IMR-90 (cell line): ENCODE results near the gene EIF4E3. TPM values are rescaled to one million over a fixed set of nuclear protein-coding genes. Genes with fewer than 3 reads are reported as not detected.

Experiments used
- ATAC-seq: fragments of 200-7000 bp; cut with Tn5 transposase; 2 replicates; pipeline ENCODE4 v1.9.1; 2020; ENCODE audit warnings: low read depth, mild to moderate bottlenecking, moderate library complexity
- BruUV-seq: library from RNA; stranded (reverse); fragments of 400-500 nt; replicated peaks from 2 replicates; lab custom pipeline; 2021; lab: Mats Ljungman, UMichigan
- CTCF ChIA-PET: fragments of 300-600 bp; formaldehyde crosslinking; extraction: SDS; loops from one replicate; lab custom pipeline; 2021; ENCODE audit warnings: antibody characterized with exemption; lab: Yijun Ruan, JAX
- POLR2A ChIA-PET: fragments of 300-600 bp; sonication (Branson Sonifier 250); formaldehyde crosslinking; loops from one replicate; lab custom pipeline; 2022; ENCODE audit warnings: antibody characterized with exemption; ENCODE audit not compliant: unreplicated experiment; lab: Charles Lee
- DNase-seq: peaks from one replicate; pipeline ENCODE4 v3.0.0; 2013
- H2AFZ ChIP-seq: replicated peaks from 2 replicates; pipeline ENCODE3; 2013; ENCODE audit warnings: low read length, mild to moderate bottlenecking; ENCODE audit not compliant: poor library complexity
- H2AK5ac ChIP-seq: 2 replicates; pipeline ENCODE4 v1.6.1; 2013; ENCODE audit warnings: low read depth, low read length, inconsistent platforms
- H2AK9ac ChIP-seq: replicated peaks from 2 replicates; pipeline ENCODE3; 2013; ENCODE audit warnings: mild to moderate bottlenecking, low read depth, low read length, moderate library complexity; ENCODE audit not compliant: poor library complexity
- H2BK120ac ChIP-seq: 2 replicates; pipeline ENCODE4 v1.6.1; 2013; ENCODE audit warnings: low read depth, low read length, inconsistent platforms
- H2BK15ac ChIP-seq: 3 replicates; pipeline ENCODE4 v1.6.1; 2013; ENCODE audit warnings: low read depth, low read length, inconsistent platforms
- H2BK20ac ChIP-seq: 2 replicates; pipeline ENCODE4 v1.6.1; 2013; ENCODE audit warnings: low read depth, mild to moderate bottlenecking, inconsistent platforms, low read length, moderate library complexity
- H2BK5ac ChIP-seq: 2 replicates; pipeline ENCODE4 v1.6.1; 2013; ENCODE audit warnings: mild to moderate bottlenecking, low read depth, low read length, inconsistent platforms; ENCODE audit not compliant: poor library complexity, severe bottlenecking
- H3K14ac ChIP-seq: replicated peaks from 2 replicates; pipeline ENCODE4 v1.6.1; 2013; ENCODE audit warnings: low read depth, low read length, inconsistent platforms
- H3K18ac ChIP-seq: 2 replicates; pipeline ENCODE4 v1.6.1; 2013; ENCODE audit warnings: low read depth, low read length, control low read depth
- H3K23ac ChIP-seq: 2 replicates; pipeline ENCODE4 v1.6.1; 2013; ENCODE audit warnings: low read depth, low read length, inconsistent platforms
- H3K27ac ChIP-seq: 2 replicates; pipeline ENCODE4 v1.5.1; 2013; ENCODE audit warnings: mild to moderate bottlenecking, control low read depth, low read length; ENCODE audit not compliant: insufficient read depth
- H3K27me3 ChIP-seq: 2 replicates; pipeline ENCODE4 v1.6.1; 2013; ENCODE audit warnings: low read length; ENCODE audit not compliant: control insufficient read depth, insufficient read depth
- H3K36me3 ChIP-seq: 2 replicates; pipeline ENCODE4 v1.6.1; 2013; ENCODE audit warnings: low read length, mixed read lengths; ENCODE audit not compliant: control insufficient read depth, insufficient read depth
- H3K4ac ChIP-seq: 2 replicates; pipeline ENCODE4 v1.6.1; 2013; ENCODE audit warnings: low read depth, low read length, inconsistent platforms
- H3K4me1 ChIP-seq: 2 replicates; pipeline ENCODE4 v1.6.1; 2013; ENCODE audit warnings: low read length, mixed read lengths; ENCODE audit not compliant: control insufficient read depth, insufficient read depth
- H3K4me2 ChIP-seq: 2 replicates; pipeline ENCODE4 v1.6.1; 2013; ENCODE audit warnings: low read depth, mild to moderate bottlenecking, control low read depth, low read length, moderate library complexity
- H3K4me3 ChIP-seq: 2 replicates; pipeline ENCODE4 v1.5.1; 2013; ENCODE audit warnings: low read depth, mild to moderate bottlenecking, control low read depth, low read length, moderate library complexity; ENCODE audit not compliant: insufficient read depth
- H3K56ac ChIP-seq: 2 replicates; pipeline ENCODE4 v1.6.1; 2013; ENCODE audit warnings: low read length, inconsistent platforms; ENCODE audit not compliant: insufficient read depth; ENCODE audit errors: extremely low read depth
- H3K79me1 ChIP-seq, 2 experiments: 2 replicates each; pipeline ENCODE4 v1.6.1; 2013; ENCODE audit warnings: low read length in 2 of 2, inconsistent platforms in 1 of 2, low read depth in 1 of 2
- H3K9ac ChIP-seq: 2 replicates; pipeline ENCODE4 v1.6.1; 2013; ENCODE audit warnings: low read depth, low read length, control low read depth
- H3K9me1 ChIP-seq: 2 replicates; pipeline ENCODE4 v1.6.1; 2013; ENCODE audit warnings: low read length, inconsistent platforms; ENCODE audit not compliant: insufficient read depth
- H3K9me3 ChIP-seq: 2 replicates; pipeline ENCODE4 v1.6.1; 2013; ENCODE audit warnings: low read length; ENCODE audit not compliant: control insufficient read depth, insufficient read depth
- H4K20me1 ChIP-seq: 2 replicates; pipeline ENCODE4 v1.6.1; 2013; ENCODE audit warnings: low read length, inconsistent platforms; ENCODE audit not compliant: insufficient read depth
- H4K5ac ChIP-seq: 2 replicates; pipeline ENCODE4 v1.6.1; 2013; ENCODE audit warnings: mild to moderate bottlenecking, low read depth, low read length, control low read depth
- H4K8ac ChIP-seq, 2 experiments: 2 replicates each; pipeline ENCODE4 v1.6.1; 2013; ENCODE audit warnings: low read depth in 2 of 2, low read length in 2 of 2, control low read depth in 1 of 2, inconsistent platforms in 1 of 2
- H4K91ac ChIP-seq: 2 replicates; pipeline ENCODE4 v1.6.1; 2013; ENCODE audit warnings: low read depth, low read length, inconsistent platforms; ENCODE audit not compliant: insufficient read depth
- CEBPB ChIP-seq: IDR thresholded peaks from 2 replicates; pipeline ENCODE4 v1.6.1; 2012; ENCODE audit warnings: low read depth, low read length, improper control_type of control experiment
- FOS ChIP-seq: fragments of 150-350 bp; IDR thresholded peaks from 2 replicates; pipeline ENCODE4 v1.6.1; 2016; ENCODE audit warnings: low read depth, low read length
- MAFK ChIP-seq: IDR thresholded peaks from 2 replicates; pipeline ENCODE4 v1.6.1; 2012; ENCODE audit warnings: low read depth, low read length, improper control_type of control experiment
- NFE2L2 ChIP-seq: fragments of 150-350 bp; IDR thresholded peaks from 2 replicates; pipeline ENCODE4 v1.6.1; 2016; ENCODE audit warnings: low read depth, mild to moderate bottlenecking, low read length
- POLR2A ChIP-seq: IDR thresholded peaks from 2 replicates; pipeline ENCODE4 v1.6.1; 2012; ENCODE audit warnings: mild to moderate bottlenecking, low read depth, low read length
- RAD21 ChIP-seq: IDR thresholded peaks from 2 replicates; pipeline ENCODE4 v1.6.1; 2012; ENCODE audit warnings: low read length, improper control_type of control experiment
- RFX5 ChIP-seq: IDR thresholded peaks from 2 replicates; pipeline ENCODE4 v1.8.0; 2012; ENCODE audit warnings: low read depth, mild to moderate bottlenecking, low read length, moderate library complexity
- SMC3 ChIP-seq: fragments of 150-350 bp; IDR thresholded peaks from 2 replicates; pipeline ENCODE4 v1.6.1; 2016; ENCODE audit warnings: low read depth, mild to moderate bottlenecking, antibody characterized with exemption, low read length, moderate library complexity
- WGBS, 2 experiments: methylation state at CpG; one replicate each; pipeline versions ENCODE4 v1.1.5 to v1.1.7; 2013; ENCODE audit warnings: missing lambda C conversion rate in 2 of 2; ENCODE audit not compliant: insufficient read length in 1 of 2; ENCODE audit errors: extremely low coverage in 2 of 2; 5-methylcytosine and 5-hydroxymethylcytosine counted together
- dilution Hi-C: fragments of 300-500 bp; cut with HindIII; formaldehyde crosslinking; loops from one replicate; pipeline ENCODE4 v1.14.3; 2018; ENCODE audit warnings: low sequenced_read_pairs; ENCODE audit not compliant: unreplicated experiment
- in situ Hi-C: fragments of 300-500 bp; cut with MboI; formaldehyde crosslinking; loops from 3 replicates; pipeline ENCODE4 v1.14.3; 2019; ENCODE audit warnings: low sequenced_read_pairs, inconsistent platforms, mixed read lengths
- intact Hi-C: fragments of 100-400 bp; cut with micrococcal nuclease; formaldehyde crosslinking; loops from 2 replicates; pipeline ENCODE4 v1.10.0; 2022
- polyA plus RNA-seq, 3 experiments: library from polyadenylated mRNA; depleted of rRNA; stranded (reverse); fragments of >200 nt; gene quantifications; 2 replicates each; pipeline ENCODE4 v1.2.3, GENCODE V29; 2012; ENCODE audit warnings: low replicate concordance in 1 of 3
- total RNA-seq: library from RNA; depleted of rRNA; stranded (reverse); fragments of >200 nt; gene quantifications from 2 replicates; pipeline ENCODE4 v1.2.3, GENCODE V29; 2012
- TF ChIP-seq, protein P1 (sequence below): conservative IDR thresholded peaks from 2 replicates; pipeline ENCODE4 v1.5.1; 2012; ENCODE audit warnings: mild to moderate bottlenecking, low read depth, low read length, improper control_type of control experiment

EIF4E3 gene
- total and polyA plus RNA-seq, 2 of the 4 experiments (the other 2 are of a cell fraction), result 0.72 to 1.1 TPM

DNA sequence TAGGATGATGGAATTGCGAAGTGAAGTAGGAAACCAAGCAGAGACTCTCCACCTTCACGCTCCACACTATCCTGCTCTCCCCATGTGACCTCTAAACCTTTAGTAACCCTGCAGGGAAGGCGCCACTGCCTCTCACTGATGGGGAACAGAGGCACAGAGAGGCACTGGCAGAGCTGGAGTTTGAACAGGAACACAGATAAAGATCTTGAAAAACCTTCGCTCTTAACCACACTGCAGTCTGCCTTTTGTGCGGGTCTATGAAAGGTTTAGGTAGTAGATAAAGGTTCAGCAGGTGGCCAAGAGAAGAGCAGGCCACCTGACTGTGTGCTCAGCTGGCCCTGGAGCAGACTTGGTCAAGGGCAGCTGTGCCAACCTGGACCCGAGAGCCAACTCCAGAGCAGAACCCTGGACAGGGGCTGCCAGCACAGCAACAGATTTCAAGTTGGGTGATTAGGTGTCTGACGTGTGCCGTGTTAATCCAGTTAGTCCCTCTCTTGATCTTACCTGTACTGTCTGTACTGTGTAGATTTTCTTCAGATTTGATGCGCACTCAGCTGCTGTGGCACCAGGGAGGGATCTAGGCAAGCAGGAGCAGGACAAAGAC is 15.2 kb downstream of the EIF4E3 start:
- Histone ChIP-seq H3K4me3 (no peak overlapping the region), H4K5ac (no peak overlapping the region), H3K79me1 (no peaks in the 10 kb centered on the region), H2BK20ac (no peak overlapping the region), H2BK15ac (no peak overlapping the region), H3K14ac (no peak overlapping the region), H2BK120ac (no peak overlapping the region), H2AK5ac (no peak overlapping the region), H3K4me1 (no peaks in the 10 kb centered on the region; the same call in 1 of the 2 replicates), H3K27me3 (peaks cover 14% of the 10 kb centered on the region), H3K18ac (no peak overlapping the region), H3K4me2 (no peak overlapping the region), H2AK9ac (no peak overlapping the region), H3K9me1 (no peaks in the 10 kb centered on the region), H2BK5ac (no peak overlapping the region), H3K27ac (no peak overlapping the region), H2AFZ (no peak overlapping the region), H4K8ac (no peak overlapping the region), H3K36me3 (no peaks in the 10 kb centered on the region), H4K20me1 (no peaks in the 10 kb centered on the region), H3K9ac (no peak overlapping the region), H3K9me3 (no peaks in the 10 kb centered on the region), H3K56ac (no peak overlapping the region), H3K4ac (no peak overlapping the region), H3K23ac (no peak overlapping the region), H4K91ac (no peak overlapping the region)
- POLR2A ChIA-PET, result no interaction called here
- intact Hi-C loops (loop anchor here (5.0 to 10.0 kb wide), 5 partner anchors 162 to 1377 kb away; no protein-coding TSS in a partner anchor), in situ Hi-C loops (no loop called here), dilution Hi-C loops (no loop called here)
- DNase-seq (no peak), ATAC-seq (no peak)
- TF ChIP-seq RFX5 (no peak), FOS (no peak), NFE2L2 (no peak), SMC3 (no peak), MAFK (no peak), POLR2A (no peak), RAD21 (no peak), CEBPB (no peak)
- TF ChIP-seq, protein P1, sequence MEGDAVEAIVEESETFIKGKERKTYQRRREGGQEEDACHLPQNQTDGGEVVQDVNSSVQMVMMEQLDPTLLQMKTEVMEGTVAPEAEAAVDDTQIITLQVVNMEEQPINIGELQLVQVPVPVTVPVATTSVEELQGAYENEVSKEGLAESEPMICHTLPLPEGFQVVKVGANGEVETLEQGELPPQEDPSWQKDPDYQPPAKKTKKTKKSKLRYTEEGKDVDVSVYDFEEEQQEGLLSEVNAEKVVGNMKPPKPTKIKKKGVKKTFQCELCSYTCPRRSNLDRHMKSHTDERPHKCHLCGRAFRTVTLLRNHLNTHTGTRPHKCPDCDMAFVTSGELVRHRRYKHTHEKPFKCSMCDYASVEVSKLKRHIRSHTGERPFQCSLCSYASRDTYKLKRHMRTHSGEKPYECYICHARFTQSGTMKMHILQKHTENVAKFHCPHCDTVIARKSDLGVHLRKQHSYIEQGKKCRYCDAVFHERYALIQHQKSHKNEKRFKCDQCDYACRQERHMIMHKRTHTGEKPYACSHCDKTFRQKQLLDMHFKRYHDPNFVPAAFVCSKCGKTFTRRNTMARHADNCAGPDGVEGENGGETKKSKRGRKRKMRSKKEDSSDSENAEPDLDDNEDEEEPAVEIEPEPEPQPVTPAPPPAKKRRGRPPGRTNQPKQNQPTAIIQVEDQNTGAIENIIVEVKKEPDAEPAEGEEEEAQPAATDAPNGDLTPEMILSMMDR, result no peak
- CTCF ChIA-PET, result no interaction called here
- WGBS, 2 experiments, result no CpG with 5 or more reads among the region's 9 CpGs
- BruUV-seq, result no TSS peak
